Colonic mucosa (tissue), 4 donors: Measurements from ENCODE around the gene GAPDHS. TPM values are rescaled to one million over a fixed set of nuclear protein-coding genes. Genes with fewer than 3 reads are reported as not detected.

Experiments used
- DNase-seq: peaks from one replicate; pipeline ENCODE4 v3.0.0-alpha.2; 2020
- H3K27ac ChIP-seq: fragments of 200-600 bp; one replicate; pipeline ENCODE4 v1.8.0; 2021
- H3K27me3 ChIP-seq: fragments of 200-600 bp; one replicate; pipeline ENCODE4 v1.8.0; 2021
- H3K36me3 ChIP-seq: fragments of 200-600 bp; one replicate; pipeline ENCODE4 v1.8.0; 2021
- H3K4me1 ChIP-seq: fragments of 200-600 bp; one replicate; pipeline ENCODE4 v1.8.0; 2021; ENCODE audit warnings: mild to moderate bottlenecking
- H3K4me3 ChIP-seq: fragments of 200-600 bp; one replicate; pipeline ENCODE4 v1.8.0; 2021
- H3K9ac ChIP-seq, 2 donors: one replicate each; pipeline ENCODE4 v1.7.0; 2013; ENCODE audit warnings: control low read depth in 2 of 2, low read depth in 2 of 2, low read length in 2 of 2
- H3K9me3 ChIP-seq: fragments of 200-600 bp; one replicate; pipeline ENCODE4 v1.8.0; 2021
- CTCF ChIP-seq: fragments of 200-600 bp; IDR thresholded peaks from one replicate; pipeline ENCODE4 v1.8.0; 2022; ENCODE audit warnings: antibody characterized with exemption, mild to moderate bottlenecking
- intact Hi-C: fragments of 100-400 bp; cut with DNase I; formaldehyde crosslinking; loops from one replicate; pipeline ENCODE4 v1.14.1; 2022
- total RNA-seq, 2 donors: library from RNA; stranded (reverse); fragmentation: NEBNext Ultra II Directional in 1 of 2; extraction: Animal tissue kit (Norgen Biotek cat#: 25700) in 1 of 2; gene quantifications; one replicate each; pipeline ENCODE4 v1.2.1, GENCODE V29; 2021
- donor health status: healthy.
- donor health status: DM: no; HTN: no; CAD: no.
- donor health status: DM: no; HTN: no; CAD: no.

GAPDHS gene
- total RNA-seq, 2 donors from 2014 or later: not detected

- Histone ChIP-seq H3K9me3 (no peaks in the 10 kb centered on the region), H3K4me3 (no peak within 1 kb of the TSS), H3K9ac (no peak within 1 kb of the TSS), H3K27me3 (no peaks in the 10 kb centered on the region), H3K27ac (no peak within 1 kb of the TSS), H3K36me3 (no peaks in the 10 kb centered on the region), H3K4me1 (no peaks in the 10 kb centered on the region)
- intact Hi-C loops: loop anchor here (10.0 kb wide), 2 partner anchors 136 to 216 kb away; partner anchors contain the start of gene FFAR3
- TF ChIP-seq CTCF: no peak
- no peak for DNase-seq
Measured at GRCh38 chr19:35490364-35490763, 42.9 kb upstream of the GAPDHS start, which contains the start of gene KRTDAP. KRTDAP (minus strand) TSS chr19:35490464; CDS start chr19:35490442, 22 bp downstream.

GRCh38 chr19:35491836-35492360 is 41.4 kb upstream of the GAPDHS start:
- intact Hi-C loops: loop anchor here (10.0 kb wide), 2 partner anchors 137 to 217 kb away; partner anchors contain the start of gene FFAR3
- Histone ChIP-seq H3K36me3 (no peaks in the 10 kb centered on the region), H3K4me1 (no peaks in the 10 kb centered on the region), H3K9ac (no peak overlapping the region), H3K4me3 (no peak overlapping the region), H3K27ac (no peak overlapping the region), H3K9me3 (no peaks in the 10 kb centered on the region), H3K27me3 (no peaks in the 10 kb centered on the region)
- DNase-seq: no peak
- no peak for TF ChIP-seq CTCF

- H3K27me3 ChIP-seq: no peaks in the 10 kb centered on the region
- no peaks in the 10 kb centered on the region for H3K36me3 ChIP-seq
- H3K27ac ChIP-seq: no peak overlapping the region
- no peaks in the 10 kb centered on the region for H3K9me3 ChIP-seq
- H3K9ac ChIP-seq: no peak overlapping the region
- no peak overlapping the region for H3K4me3 ChIP-seq
- no peak for TF ChIP-seq CTCF
- no peaks in the 10 kb centered on the region for H3K4me1 ChIP-seq
- DNase-seq: no peak
- intact Hi-C loops: loop anchor here (10.0 kb wide), 2 partner anchors 139 to 219 kb away; partner anchors contain the start of gene FFAR3
Measured at GRCh38 chr19:35493971-35494370, 39.3 kb upstream of the GAPDHS start.

GRCh38 chr19:35495107-35496064 is 37.9 kb upstream of the GAPDHS start:
- H3K36me3 ChIP-seq: no peaks in the 10 kb centered on the region
- peak; percentile 42 for DNase-seq
- no peak overlapping the region for H3K4me3 ChIP-seq
- TF ChIP-seq CTCF: peak; percentile 100
- intact Hi-C loops: loop anchor here (10.0 kb wide), 2 partner anchors 141 to 221 kb away; partner anchors contain the start of gene FFAR3
- H3K27ac ChIP-seq: no peak overlapping the region
- no peaks in the 10 kb centered on the region for H3K4me1 ChIP-seq
- no peaks in the 10 kb centered on the region for H3K9me3 ChIP-seq
- no peaks in the 10 kb centered on the region for H3K27me3 ChIP-seq
- peak overlapping the region in 1 of 2 donors; percentile 4 for H3K9ac ChIP-seq

GRCh38 chr19:35497406-35497805 is 35.9 kb upstream of the GAPDHS start:
- intact Hi-C loops: loop anchor here (10.0 kb wide), 2 partner anchors 143 to 223 kb away; partner anchors contain the start of gene FFAR3
- H3K4me3 ChIP-seq: no peak overlapping the region
- TF ChIP-seq CTCF: no peak

More at GRCh38 chr19:35497406-35497805, 35.9 kb upstream of the GAPDHS start:
- H3K27ac ChIP-seq: no peak overlapping the region
- no peaks in the 10 kb centered on the region for H3K9me3 ChIP-seq
- no peaks in the 10 kb centered on the region for H3K4me1 ChIP-seq
- no peak for DNase-seq
- H3K9ac ChIP-seq: no peak overlapping the region
- H3K27me3 ChIP-seq: no peaks in the 10 kb centered on the region
- no peaks in the 10 kb centered on the region for H3K36me3 ChIP-seq
